GM18505 (cell line): ENCODE data around the gene MRPS27.

Source experiments
- ATAC-seq: cut with Tn5 transposase; IDR thresholded peaks from one replicate; pipeline ENCODE4 v1.9.1; 2021; ENCODE audit not compliant: unreplicated experiment
- POLR2A ChIP-seq: IDR thresholded peaks from 4 replicates; pipeline ENCODE4 v1.6.1; 2011; ENCODE audit warnings: borderline replicate concordance; ENCODE audit not compliant: insufficient read depth, insufficient read length; ENCODE audit errors: extremely low read depth

The MRPS27 gene

DNA sequence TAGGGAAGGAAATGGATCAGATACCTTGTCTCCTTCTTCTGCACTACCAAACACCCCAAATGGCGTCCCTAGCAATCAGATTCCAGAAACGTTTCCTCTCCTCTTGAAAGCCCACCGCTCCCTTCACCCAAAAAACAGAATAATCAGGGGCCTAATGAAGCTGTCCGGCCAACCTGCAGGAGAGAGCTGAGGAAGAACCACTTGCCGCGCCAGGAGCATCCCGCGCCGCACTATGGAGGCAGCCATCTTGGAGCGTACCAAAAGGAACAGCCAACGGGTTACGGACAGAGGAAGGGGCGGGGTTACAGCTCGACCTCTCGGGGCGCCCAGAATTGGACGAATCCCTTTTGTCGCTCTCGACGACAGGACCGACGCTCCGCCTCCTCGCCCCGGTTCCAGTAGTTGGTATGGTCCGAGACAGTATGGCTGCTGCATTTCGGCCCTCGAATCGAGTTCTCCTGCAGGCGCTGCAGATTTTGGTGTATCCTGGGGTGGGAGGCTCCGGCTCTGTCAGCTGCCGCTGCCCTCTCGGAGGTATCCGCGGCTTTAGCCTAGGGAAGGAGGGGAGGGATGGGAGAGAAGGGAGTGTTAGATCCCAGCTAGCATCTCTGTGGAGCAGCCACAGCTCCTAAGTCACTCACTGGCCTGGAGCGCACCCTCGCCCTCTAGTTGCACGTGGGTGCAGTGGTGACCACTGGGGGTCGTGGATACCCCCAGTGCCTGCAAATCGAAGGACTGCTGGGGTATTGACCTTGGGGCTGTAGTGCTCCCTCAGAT, at the start of gene MRPS27, which contains the start of gene PTCD2:
TSS of gene MRPS27 (minus strand) at position 265 of the 777 bp plus-strand sequence. CDS start at position 246, 19 bp downstream.
TSS of gene PTCD2 (plus strand) at position 398 of the 777 bp plus-strand sequence. CDS start at position 408, 10 bp downstream.
- peak; percentile 98 for ATAC-seq
- TF ChIP-seq POLR2A, result peak; percentile 96

- ATAC-seq, result no peak
- no peak for TF ChIP-seq POLR2A
Measured at GRCh38 chr5:72369711-72370110, 49.7 kb upstream of the MRPS27 start.

- ATAC-seq, result no peak
- TF ChIP-seq POLR2A, result no peak
Measured at GRCh38 chr5:72369301-72369700, 49.3 kb upstream of the MRPS27 start.

DNA sequence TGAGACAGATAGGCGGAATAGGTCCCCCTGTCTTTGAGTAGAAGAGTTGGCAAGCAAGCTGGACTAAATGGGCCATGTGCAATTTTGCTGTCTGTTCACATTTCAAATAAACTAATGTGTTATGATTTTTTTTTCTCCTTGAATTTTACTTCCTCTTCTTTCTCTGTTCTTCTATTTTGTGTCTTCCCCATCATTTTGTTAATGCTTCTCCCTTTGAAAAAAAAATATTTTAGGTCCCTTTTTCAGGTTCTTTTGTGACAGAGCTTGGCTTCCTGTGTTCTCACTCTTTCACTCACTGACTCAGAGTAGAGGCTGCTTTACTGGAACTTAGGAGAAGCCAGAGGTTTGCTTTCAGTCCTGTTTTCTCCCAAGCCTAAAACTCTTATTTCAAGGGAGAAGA, 48.2 kb upstream of the MRPS27 start:
- no peak for ATAC-seq
- no peak for TF ChIP-seq POLR2A

- TF ChIP-seq POLR2A, result no peak
- peak; percentile 55 for ATAC-seq
Measured at GRCh38 chr5:72366324-72366976, 46.4 kb upstream of the MRPS27 start.

GRCh38 chr5:72364951-72365350, 44.9 kb upstream of the MRPS27 start:
- TF ChIP-seq POLR2A, result no peak
- ATAC-seq, result no peak

GRCh38 chr5:72364171-72364570, 44.1 kb upstream of the MRPS27 start:
- no peak for TF ChIP-seq POLR2A
- ATAC-seq, result no peak

- no peak for TF ChIP-seq POLR2A
- no peak for ATAC-seq
Measured at GRCh38 chr5:72363166-72363802, 43.2 kb upstream of the MRPS27 start.

DNA sequence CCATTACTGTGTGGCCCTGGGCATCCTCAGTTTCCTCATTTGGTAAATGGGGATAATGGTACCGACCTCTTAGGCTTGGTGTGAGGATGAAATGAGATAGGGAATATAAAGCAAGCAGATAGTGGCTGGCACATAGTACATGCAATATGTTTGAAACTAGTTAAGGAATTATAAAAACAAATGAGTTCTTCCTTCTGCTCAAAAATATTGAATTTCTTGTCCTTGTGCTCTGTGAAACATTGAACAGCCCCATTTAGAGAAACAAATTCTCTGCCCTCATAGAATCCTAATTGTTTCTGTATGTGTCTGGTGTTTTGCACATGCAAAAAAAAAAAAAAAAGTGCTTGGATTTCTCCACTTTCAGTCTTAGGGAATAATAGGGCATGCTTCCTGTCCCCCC, 39.8 kb upstream of the MRPS27 start:
- ATAC-seq, result no peak
- TF ChIP-seq POLR2A, result no peak

GRCh38 chr5:72358925-72359324, 38.9 kb upstream of the MRPS27 start:
- no peak for ATAC-seq
- no peak for TF ChIP-seq POLR2A

DNA sequence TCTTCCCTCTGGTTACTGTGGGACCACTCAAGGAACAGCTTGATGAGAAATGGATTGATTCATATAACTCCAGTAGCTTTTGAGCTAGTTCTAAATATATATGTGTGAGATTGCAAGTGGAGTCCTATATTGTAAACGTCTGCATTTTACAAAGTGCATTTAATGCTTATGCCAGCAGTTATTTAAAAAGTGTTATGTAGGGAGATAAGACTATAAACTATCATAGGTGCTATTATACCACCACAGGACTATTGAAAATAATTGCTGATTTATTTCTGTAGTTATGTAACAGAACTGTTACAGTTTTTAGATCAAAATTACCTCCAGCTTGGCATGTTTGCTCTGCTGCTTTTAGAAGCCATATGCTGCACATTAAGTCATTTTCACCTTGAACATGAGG, 36.3 kb upstream of the MRPS27 start:
- no peak for ATAC-seq

GRCh38 chr5:72355706-72356299, 35.8 kb upstream of the MRPS27 start:
- ATAC-seq, result no peak
- no peak for TF ChIP-seq POLR2A

More for the DNA sequence above, 36.3 kb upstream of the MRPS27 start:
- no peak for TF ChIP-seq POLR2A

GRCh38 chr5:72353046-72353445, 33.0 kb upstream of the MRPS27 start:
- ATAC-seq, result no peak
- no peak for TF ChIP-seq POLR2A
